Fibroblast of skin of right biceps (primary cell): ENCODE measurements around the gene EYA4.
"Not testable (repeated sequence)": the region's sequence is repeated elsewhere in the genome, so short reads cannot be mapped to it uniquely, and the experiment has no call there.

Source experiments
- DNase-seq: peaks from one replicate; pipeline ENCODE4 v3.0.0-alpha.2; 2013

EYA4 gene

GRCh38 chr6:133540361-133540760 is 299.2 kb downstream of the EYA4 start:
- DNase-seq = no peak

GRCh38 chr6:133541040-133541439 is 299.9 kb downstream of the EYA4 start:
- DNase-seq = no peak

- peak; percentile 18 for DNase-seq
Measured at GRCh38 chr6:133542056-133542821, 301.1 kb downstream of the EYA4 start.

GRCh38 chr6:133544419-133544818 is 303.3 kb downstream of the EYA4 start:
- DNase-seq = no peak

- DNase-seq = peak; percentile 78
Measured at GRCh38 chr6:133546098-133546497, 304.9 kb downstream of the EYA4 start.

GRCh38 chr6:133547136-133547535 is 306.0 kb downstream of the EYA4 start:
- peak; percentile 6 for DNase-seq

GRCh38 chr6:133548423-133549159 is 307.4 kb downstream of the EYA4 start:
- peak; percentile 60 for DNase-seq

GRCh38 chr6:133549371-133549801 is 308.2 kb downstream of the EYA4 start:
- no peak for DNase-seq

- no peak for DNase-seq
Measured at GRCh38 chr6:133550026-133550425, 308.9 kb downstream of the EYA4 start.

GRCh38 chr6:133551436-133551835 is 310.3 kb downstream of the EYA4 start:
- DNase-seq = no peak

GRCh38 chr6:133551847-133552341 is 310.7 kb downstream of the EYA4 start:
- peak; percentile 98 for DNase-seq

GRCh38 chr6:133553652-133554051 is 312.5 kb downstream of the EYA4 start:
- DNase-seq = peak; percentile 62

- DNase-seq = not testable (repeated sequence)
Measured at GRCh38 chr6:133554121-133554520, 313.0 kb downstream of the EYA4 start.

GRCh38 chr6:133555685-133556084 is 314.5 kb downstream of the EYA4 start:
- DNase-seq = no peak

- no peak for DNase-seq
Measured at GRCh38 chr6:133559926-133560325, 318.8 kb downstream of the EYA4 start.

- DNase-seq = peak; percentile 63
Measured at GRCh38 chr6:133567636-133568035, 326.5 kb downstream of the EYA4 start.

- DNase-seq = peak; percentile 86
Measured at GRCh38 chr6:133568970-133569889, 328.1 kb downstream of the EYA4 start.

- DNase-seq = no peak
Measured at GRCh38 chr6:133571681-133572080, 330.5 kb downstream of the EYA4 start.

GRCh38 chr6:133577851-133578250 is 336.7 kb downstream of the EYA4 start:
- no peak for DNase-seq
